Measurements from ENCODE around the gene GRIK4.

GRCh38 chr11:120811731-120812130, 300.2 kb downstream of the GRIK4 start:
- TF ChIP-seq POLR2AphosphoS5 (IDR thresholded peaks at IDR 0.05) (no peak), CTCF (IDR thresholded peaks at IDR 0.05) (no peak), EP300 (IDR thresholded peaks at IDR 0.05) (no peak)
